Raji (cell line): ENCODE results near the gene VEPH1.

Experiments
- POLR2A ChIP-seq: IDR thresholded peaks from 2 replicates; pipeline ENCODE4 v1.6.1; 2011; ENCODE audit warnings: low read depth, low read length, control low read depth; ENCODE audit not compliant: insufficient read depth

The VEPH1 gene

GRCh38 chr3:157392104-157392503, 111.1 kb downstream of the VEPH1 start:
- TF ChIP-seq POLR2A: no peak

GRCh38 chr3:157390713-157391515, 112.3 kb downstream of the VEPH1 start:
- TF ChIP-seq POLR2A: no peak

GRCh38 chr3:157388976-157389375, 114.2 kb downstream of the VEPH1 start:
- no peak for TF ChIP-seq POLR2A

GRCh38 chr3:157387708-157388435, 115.3 kb downstream of the VEPH1 start:
- no peak for TF ChIP-seq POLR2A

- no peak for TF ChIP-seq POLR2A
Observed at GRCh38 chr3:157384491-157384890, 118.7 kb downstream of the VEPH1 start.

GRCh38 chr3:157384031-157384430, 119.2 kb downstream of the VEPH1 start:
- no peak for TF ChIP-seq POLR2A

- TF ChIP-seq POLR2A: no peak
Observed at GRCh38 chr3:157381606-157382005, 121.6 kb downstream of the VEPH1 start.

GRCh38 chr3:157379525-157380140, 123.6 kb downstream of the VEPH1 start:
- no peak for TF ChIP-seq POLR2A

GRCh38 chr3:157376603-157377300, 126.5 kb downstream of the VEPH1 start:
- no peak for TF ChIP-seq POLR2A

- no peak for TF ChIP-seq POLR2A
Observed at GRCh38 chr3:157375342-157375986, 127.8 kb downstream of the VEPH1 start.

- no peak for TF ChIP-seq POLR2A
Observed at GRCh38 chr3:157374933-157375332, 128.3 kb downstream of the VEPH1 start.

GRCh38 chr3:157373783-157374182, 129.4 kb downstream of the VEPH1 start:
- TF ChIP-seq POLR2A: no peak

- no peak for TF ChIP-seq POLR2A
Observed at GRCh38 chr3:157370867-157371266, 132.3 kb downstream of the VEPH1 start.

GRCh38 chr3:157369727-157370421, 133.3 kb downstream of the VEPH1 start:
- TF ChIP-seq POLR2A: no peak
